HTR-8/SVneo (cell line): ENCODE data around the gene C17orf113.

Experiments used
- DNase-seq: peaks from one replicate; pipeline ENCODE4 v3.0.0; 2011; ENCODE audit warnings: low spot score, mixed read lengths; ENCODE audit not compliant: insufficient read length
- FAIRE-seq: peaks from 2 replicates; lab custom pipeline; 2011; peaks lifted over from hg19 to GRCh38; lab: Jason Lieb, UNC

Gene C17orf113

DNA sequence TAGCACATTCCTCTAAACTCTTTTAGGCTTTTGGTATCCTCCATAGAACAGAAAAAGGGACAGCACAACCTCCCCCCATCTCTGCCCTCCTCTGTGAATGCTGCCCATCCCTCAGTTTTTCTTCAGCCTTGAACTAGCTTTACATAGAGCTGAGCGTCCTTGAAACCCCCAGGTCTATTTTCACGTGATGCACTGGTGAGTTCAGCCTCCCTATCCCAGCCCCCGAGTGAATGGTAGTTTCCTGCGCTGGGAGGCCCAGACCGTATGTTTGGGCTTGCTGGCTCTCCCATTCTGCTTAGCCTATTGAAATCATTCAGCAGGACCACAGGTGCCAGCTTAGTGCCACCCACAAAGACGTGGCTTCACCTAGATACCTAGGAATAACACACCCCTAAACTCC lies 25.4 kb upstream of the C17orf113 start:
- FAIRE-seq, result no peak

DNA sequence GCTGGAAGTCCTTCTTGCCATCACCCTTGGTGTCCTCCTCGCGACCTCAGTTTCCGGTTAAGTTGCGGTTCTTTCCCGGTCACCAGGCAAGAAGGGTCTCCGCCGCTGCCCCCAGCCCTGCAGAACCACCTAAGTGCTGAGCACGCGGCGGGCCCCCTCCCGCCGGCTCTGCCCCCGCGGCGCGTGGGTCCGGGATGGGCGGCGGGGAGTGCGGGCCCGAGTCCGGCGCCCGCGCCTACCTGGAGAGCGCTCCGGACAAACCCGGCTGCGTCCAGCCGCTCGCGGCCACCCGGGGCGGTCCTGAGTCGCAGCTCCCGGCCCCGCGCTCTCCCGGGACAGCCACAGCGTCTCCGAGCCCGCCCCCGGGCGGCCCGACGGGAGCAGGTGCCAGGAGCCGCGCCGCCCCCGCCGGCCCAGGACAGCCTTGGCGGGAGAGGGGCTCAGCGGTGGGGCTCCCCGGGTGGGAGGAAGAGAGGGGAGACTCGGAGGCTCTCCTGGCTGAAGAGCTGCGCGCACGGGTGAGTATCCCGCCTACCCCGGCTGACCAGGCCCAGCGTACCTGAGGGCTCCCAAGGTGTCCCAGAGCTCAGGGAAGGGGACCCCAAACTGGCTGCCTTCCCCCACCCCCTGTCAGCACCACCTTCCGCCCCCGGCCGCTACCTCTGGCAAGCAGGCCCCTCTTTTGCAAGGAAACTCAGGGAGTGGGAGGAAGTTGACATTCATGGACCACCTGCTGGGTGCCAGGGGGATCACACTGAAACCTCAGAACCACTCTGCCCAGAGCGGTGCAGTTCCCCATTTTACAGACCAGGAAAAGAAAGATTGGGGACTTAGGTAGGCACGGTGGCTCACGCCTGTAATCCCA lies 22.2 kb upstream of the C17orf113 start:
- FAIRE-seq (no peak), DNase-seq (no peak)

More for the DNA sequence above, 25.4 kb upstream of the C17orf113 start:
- DNase-seq, result no peak

DNA sequence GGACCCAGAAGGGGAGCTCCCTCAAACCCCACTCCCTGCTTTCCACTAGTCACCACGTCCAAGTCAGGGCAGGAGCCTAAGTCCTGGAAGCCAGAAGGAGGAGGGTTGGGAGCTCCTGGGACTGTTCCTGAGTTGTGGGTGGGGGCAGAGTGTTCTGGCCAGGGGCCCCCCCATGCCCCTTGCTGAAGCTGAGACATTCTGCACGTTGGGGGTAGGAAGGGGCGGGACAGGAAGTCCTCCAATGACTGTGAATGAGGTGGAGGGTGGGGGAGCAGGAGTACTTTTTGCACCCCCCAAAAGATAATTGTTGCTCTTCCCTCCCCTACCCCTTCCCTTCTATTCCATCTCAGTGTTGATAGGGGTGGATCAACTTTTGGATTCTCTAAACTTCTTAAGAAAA lies 21.4 kb upstream of the C17orf113 start:
- DNase-seq (no peak), FAIRE-seq (no peak)

DNA sequence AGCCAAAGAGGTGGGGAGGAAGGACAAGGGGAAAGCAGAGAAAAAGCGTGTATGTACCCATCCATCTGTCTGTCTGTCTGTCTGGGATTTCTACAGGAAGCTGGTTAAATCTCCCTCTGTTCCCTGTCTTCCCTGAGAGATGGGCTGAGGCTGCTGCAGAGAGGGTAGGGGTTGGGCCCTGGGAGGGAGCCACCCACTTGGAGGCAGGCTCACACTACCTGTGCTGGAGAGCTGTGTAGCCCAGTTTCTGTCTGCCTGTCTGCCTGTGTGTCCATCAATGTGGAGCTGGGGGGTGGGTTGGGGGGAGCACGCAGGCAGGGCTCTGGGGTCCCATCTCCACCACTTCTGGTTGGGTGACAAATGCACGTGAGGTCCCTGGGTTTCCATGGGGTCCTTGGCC lies 18.6 kb upstream of the C17orf113 start:
- no peak for DNase-seq
- no peak for FAIRE-seq

DNA sequence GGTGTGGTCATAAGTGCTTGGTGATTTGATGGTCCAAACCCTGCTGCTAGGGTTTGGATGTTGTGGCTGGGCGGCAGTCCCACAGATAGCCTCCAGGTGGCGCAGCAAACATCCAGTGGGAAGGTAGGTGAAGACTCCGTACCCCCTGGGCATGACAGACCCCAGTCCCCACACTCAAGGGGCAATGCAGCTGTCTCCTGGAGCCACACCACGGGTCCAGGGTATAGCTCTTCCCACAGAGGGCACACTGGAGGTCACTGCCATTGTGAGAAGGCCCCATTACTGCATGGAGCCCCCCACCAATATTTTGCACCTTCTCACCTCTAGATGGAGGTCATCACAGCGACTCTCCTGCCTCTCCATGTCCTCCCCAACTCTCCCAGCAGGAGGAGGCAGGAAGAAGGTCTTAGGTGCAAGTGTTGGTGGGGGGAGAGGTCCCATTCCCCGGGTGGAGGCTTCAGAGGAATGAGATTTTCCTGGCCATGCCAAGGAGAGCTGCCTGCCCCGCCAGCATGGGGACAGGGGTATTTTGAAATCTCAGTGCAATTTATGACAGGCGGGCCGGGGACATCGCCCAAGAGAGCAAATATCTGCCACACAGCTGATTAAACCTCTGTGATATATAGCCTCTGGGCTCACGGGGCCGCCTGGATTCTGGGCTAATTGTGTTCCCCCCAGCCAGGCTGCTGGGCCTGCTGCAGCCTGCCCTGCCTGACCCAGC lies 17.1 kb upstream of the C17orf113 start:
- DNase-seq (peak; percentile 84), FAIRE-seq (peak; percentile 95)

DNA sequence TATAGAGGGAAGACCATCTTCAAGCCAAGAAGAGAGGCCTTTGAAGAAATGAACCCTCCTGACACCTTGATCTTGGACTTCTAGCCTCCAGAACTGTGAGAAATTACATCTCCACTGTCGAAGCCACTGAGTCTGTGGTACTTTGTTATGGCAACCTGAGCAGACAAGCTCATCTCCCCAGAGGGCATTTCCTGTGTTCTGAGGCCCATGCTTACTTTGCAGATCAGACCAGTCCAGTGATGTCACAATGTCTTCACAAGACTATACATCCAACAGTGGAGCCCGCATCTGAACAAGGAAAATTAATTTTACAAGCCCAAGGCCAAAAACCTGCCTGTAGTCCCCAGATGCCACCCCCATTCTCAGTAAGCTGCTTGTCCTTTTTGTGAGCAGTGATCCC lies 14.8 kb upstream of the C17orf113 start:
- FAIRE-seq, result no peak
- no peak for DNase-seq

DNA sequence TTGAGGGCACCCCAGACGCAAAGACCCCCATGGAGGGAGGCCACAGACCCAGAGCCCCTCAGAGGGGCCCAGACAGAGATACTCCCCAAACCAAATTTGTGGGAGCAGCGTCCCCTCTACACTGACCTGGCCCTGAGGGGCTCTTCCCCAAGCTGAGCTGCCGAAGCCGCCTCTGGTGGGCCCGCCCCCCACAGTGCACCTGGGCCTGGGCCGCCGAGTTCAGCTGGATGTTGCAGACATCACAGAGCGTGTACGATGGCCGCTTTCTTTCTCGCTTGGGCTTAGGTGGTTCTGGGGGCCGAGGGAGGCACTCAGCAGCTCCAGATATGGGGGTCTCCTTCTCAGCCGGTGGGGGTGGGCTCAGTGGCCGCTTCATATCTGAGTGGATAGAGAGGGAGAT lies 12.3 kb upstream of the C17orf113 start:
- FAIRE-seq, result no peak
- DNase-seq, result no peak

DNA sequence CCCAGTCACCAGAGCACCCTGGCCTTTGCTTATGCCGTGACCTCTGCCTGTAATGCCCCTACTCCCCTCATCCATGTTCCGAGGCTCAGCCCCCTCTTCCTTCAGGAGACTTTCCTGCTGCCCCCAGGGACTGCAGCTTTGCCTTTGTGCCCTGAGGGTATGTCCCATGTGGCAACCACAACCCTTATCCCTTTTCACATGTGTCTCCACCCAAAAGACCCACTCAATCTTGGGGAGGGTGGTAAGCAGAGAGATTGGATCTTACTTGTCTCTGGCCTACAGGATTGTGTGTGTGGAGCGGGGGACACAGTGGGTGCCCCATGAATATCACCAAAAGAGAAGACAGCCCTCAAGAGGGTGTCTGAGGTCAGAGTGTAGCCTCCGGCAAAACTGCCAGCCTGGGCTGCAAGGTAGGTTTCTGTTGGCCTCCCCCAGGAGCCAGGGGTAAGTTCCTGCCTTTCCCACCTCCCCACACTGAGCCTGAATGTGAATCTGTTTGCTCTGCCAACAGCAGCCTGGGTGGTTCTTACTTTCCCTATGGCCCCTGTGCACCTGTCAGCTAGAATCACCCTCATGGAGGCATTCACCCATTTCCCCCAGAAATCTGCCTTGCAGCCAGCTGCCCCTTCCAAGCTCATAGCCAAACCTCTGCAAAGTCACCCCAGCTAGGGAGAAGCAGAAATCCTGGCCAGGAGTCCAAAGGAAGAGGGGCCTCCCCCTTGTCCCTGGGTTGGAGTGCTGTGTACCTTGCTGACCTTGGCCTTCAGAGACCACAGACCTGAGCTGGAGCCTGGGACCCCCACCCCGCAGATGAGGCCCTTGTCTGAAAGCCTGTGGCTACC lies 11.5 kb upstream of the C17orf113 start:
- no peak for FAIRE-seq

DNA sequence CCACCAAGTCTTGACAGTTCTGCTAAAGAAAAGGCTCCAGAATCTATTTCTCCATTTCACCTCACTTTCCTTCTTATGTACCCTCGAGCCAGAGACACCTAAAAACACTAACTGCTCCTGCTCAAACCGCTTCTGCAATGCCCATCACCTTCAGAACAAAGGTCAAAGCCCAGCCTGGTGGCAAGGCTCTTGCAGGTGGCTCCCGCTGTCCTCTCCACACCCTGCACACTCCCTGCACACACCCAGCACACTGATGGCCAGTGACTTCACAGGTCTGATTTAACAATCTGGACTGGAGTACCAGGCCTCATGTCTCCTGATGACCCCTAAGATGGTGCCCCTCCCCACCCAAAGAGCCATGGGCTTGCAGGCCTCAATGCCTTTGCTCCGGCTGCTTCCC lies 9.8 kb upstream of the C17orf113 start:
- FAIRE-seq (no peak), DNase-seq (no peak)

More for the DNA sequence above, 11.5 kb upstream of the C17orf113 start:
- no peak for DNase-seq

DNA sequence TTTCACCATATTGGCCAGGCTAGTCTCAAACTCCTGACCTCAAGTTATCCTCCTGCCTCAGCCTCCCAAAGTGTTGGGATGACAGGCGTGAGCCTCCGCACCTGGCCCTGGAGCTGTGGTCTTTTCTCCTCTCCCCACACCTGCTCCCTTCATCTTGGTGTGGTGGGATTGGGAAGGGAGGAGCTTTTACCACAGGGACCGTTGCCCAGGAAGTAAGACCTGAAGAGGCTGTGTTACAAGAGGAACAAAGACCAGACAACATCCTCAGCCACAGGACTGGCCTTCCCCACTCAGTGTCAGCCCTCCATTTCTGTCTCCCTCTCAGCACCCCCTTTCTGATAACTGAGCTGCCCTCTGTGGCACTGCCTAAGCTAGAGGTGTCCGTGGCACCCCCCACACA lies 9.4 kb upstream of the C17orf113 start:
- DNase-seq (no peak), FAIRE-seq (no peak)

DNA sequence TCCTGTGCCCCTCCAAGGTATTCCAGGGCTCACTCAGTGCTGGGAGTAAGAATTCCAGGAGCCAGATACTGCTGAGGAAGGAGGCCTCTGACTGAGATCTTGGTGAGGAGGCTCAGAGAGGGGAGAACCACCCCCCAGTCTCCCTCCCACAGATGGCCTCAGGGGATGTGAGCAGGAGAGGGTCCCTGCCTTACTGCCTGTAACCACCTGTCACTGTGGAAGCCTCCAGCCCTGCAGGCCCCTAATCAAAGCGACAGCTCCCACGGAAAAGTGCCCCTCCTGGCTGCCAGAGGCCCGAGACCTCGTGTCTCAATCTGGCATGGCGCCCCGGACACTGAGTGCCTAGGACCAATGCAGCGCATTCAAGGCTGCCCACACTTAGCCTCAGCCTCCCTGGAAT lies 7.7 kb upstream of the C17orf113 start:
- no peak for DNase-seq
- FAIRE-seq, result no peak

DNA sequence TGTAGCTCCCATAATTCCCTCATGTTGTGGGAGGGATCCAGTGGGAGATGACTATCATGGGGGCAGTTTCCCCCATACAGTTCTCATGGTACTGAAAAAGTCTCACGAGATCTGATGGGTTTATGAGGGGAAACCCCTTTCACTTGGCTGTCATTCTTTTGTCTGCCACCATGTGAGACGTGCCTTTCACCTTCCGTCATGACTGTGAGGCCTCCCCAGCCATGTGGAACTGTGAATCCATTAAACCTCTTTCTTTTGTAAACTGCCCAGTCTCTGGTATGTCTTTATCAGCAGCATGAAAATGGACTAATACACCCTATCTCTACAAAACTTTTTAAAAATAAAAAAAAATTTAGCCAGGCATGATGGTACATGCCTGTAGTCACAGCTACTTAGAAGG lies 6.2 kb upstream of the C17orf113 start:
- FAIRE-seq (no peak), DNase-seq (no peak)

DNA sequence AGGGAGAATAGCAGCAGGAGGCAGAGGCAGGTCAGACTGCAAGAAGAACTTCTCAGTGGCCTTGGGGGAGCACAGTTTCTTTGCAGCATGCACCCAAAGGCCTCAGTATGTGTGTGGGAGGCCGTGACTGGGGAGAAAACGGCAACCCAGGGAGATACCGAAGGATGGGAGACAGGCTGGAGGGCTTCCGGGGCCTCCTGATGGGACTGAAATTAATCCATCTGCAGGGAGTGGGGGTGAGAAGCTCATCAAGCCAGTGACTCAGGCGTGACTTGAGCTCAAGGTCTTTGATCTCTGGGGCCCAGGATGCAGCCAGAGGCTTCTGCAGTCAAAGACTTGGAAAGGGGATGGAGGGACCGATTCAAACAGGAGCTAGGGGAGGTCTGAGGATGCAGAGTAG lies 5.1 kb upstream of the C17orf113 start:
- FAIRE-seq (peak; percentile 40), DNase-seq (no peak)

DNA sequence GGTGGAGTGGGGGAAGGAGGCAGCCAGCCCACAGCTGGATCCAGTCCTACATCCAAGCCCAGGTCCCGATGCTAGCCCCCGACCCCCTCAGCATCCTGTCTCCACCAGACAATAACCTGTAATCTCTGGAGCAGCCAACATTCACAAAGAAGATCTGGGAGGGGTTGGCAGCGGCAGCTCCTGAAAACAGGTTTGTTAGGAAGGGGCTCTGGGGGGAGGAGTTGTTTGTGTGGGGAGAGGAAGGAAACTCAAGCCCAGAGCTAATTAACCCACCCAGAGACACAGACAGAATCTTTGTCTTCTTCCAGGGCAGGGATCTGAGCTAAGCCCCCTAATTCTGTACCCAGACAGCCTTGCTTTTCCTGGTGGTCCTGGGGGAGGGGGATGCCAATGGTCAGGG lies 4.6 kb upstream of the C17orf113 start:
- FAIRE-seq, result no peak
- DNase-seq, result no peak

DNA sequence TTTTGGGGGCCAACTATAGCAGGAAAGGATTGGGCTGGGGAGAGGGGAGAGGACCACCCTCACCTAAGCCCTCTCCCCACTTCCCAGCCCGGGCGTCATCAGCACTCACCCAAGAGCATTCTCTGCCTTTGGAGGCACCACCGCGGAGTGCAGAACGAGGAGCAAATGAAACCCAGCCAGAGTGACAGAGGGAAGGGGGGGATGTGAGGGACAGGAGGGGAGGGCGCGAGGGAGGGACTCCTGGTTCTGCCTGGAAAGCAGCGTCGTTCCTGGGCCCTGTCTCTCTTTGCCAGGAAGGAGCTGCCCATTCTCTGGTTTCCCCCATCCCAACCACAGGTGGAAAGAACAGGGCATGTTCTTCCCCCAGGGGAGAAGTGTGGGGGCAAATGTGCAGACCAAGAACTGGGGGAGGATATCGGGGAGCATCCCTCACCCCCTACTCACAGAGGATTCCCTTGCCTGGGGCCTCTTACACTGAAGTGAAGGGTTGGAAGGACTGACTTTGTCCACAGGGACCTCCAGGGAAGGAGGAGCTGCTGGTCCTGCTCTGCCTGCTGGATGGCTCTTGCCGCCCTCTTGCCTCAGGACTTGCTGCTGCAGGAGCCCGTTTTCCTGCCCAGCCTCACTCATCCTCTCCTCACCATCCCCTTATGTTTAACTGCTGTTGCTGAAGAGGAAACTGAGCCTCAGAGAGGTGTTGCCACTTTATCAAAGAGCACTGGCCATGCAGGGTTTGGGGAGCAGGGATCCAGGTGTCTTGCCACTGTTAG lies 3.5 kb upstream of the C17orf113 start:
- DNase-seq, result no peak
- no peak for FAIRE-seq

DNA sequence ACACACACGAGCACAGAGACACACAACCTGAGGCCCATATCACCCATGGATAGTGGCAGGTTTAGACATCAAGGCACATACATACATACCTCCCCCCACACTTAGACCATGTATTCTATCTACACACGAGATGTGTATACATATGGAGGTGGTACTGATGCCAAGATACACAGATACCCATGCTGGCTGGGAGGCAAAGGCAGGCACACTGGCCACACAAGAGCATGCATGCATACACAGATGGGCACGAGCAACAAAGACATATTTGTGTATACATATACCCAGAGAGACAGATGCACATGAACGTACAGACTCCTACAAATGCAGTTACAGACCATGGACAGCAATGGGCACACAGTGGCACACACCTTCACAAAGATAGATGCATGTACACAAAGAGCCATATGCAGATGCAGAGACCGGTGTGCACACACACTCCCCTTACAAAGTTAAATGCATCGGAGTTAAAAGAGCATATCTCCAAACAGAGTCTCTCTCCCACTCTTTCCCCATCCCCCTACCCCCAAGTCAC lies 2.0 kb upstream of the C17orf113 start:
- FAIRE-seq, result no peak

DNA sequence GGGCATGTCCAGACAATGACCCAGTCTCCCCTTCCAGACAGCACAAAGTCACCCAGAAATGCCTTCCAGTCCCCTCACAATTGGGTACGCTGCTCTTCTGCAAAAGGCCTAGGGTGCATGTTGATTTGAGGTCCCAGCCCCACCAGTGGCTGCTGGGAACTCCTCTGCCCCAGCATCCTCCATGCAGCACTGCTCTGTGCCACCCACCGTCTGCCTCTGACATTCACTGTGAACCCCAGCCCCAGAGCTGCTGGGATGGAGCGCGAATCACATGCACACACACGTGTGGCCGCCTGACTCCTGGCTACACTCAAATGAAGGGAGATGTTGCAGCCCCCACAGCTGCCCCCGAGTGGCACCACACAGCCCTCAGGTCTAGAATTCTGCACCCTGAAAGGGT lies 1.2 kb upstream of the C17orf113 start:
- FAIRE-seq (no peak), DNase-seq (no peak)

More for the DNA sequence above, 2.0 kb upstream of the C17orf113 start:
- DNase-seq, result no peak

DNA sequence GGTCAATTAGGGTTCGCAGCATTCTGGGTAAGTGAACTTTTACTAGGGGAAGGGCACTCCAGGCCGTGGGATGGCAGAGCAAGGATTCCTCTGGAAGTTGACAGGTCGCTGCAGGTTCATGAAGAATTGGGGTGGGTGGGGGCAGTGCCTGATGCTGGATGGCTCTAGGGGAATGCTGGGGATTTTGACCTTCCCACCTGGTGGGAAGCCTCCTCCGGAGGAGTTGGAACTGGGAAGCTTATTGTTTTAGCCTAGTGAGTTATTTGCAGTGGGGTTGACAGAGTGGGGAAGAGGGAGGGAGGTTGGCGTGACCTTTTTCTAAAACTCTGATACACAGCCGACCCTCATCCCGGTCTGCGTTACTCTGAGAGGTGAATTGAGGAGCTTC lies 606 bp upstream of the C17orf113 start:
- DNase-seq (no peak), FAIRE-seq (peak; percentile 36)

DNA sequence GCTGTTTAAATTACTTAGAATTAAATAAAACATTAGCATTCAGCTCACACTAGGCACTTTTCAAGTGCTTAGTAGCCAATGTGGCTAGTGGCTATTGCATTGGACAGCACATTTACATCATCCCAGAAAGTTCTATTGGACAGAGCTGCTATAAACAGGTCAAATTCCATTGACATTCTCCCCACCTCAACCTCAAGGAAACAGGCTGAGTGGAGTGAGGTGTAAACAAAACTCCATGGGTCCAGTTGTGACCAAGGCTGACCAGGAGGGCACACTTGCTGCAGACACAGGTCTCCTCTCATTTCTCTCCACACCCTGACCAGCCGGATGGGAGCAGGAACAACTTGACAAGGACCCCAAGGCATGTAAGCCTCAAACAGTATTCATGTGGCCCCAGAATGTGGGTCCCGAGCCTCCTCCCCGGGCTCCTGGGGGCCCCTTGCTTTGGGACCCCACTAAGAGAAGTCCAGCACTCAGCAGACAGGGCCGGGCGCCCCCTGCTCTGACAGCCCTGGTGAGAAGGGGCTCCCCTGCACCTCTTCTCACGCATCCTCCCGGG lies 488 bp downstream of the C17orf113 start:
- FAIRE-seq, result peak; percentile 86
- DNase-seq, result peak; percentile 51
